Suprapubic skin (tissue), 3 donors: ENCODE results near the gene GPD1L.

Experiments
- POLR2AphosphoS5 ChIP-seq, 3 donors: sonication (generic); formaldehyde crosslinking; IDR thresholded peaks; one replicate each; pipeline ENCODE4 v1.6.1; 2017; ENCODE audit warnings: antibody characterized with exemption in 3 of 3
- TF ChIP-seq, protein P1 (sequence below), 2 donors: fragments of 200-600 bp in 1 of 2; fragments of 450-650 bp in 1 of 2; sonication (generic) in 1 of 2; IDR thresholded peaks; one replicate each; pipeline ENCODE4 v1.5.1; 2016 to 2019; ENCODE audit warnings: antibody characterized with exemption in 2 of 2, mild to moderate bottlenecking in 1 of 2, moderate library complexity in 1 of 2

DNA sequence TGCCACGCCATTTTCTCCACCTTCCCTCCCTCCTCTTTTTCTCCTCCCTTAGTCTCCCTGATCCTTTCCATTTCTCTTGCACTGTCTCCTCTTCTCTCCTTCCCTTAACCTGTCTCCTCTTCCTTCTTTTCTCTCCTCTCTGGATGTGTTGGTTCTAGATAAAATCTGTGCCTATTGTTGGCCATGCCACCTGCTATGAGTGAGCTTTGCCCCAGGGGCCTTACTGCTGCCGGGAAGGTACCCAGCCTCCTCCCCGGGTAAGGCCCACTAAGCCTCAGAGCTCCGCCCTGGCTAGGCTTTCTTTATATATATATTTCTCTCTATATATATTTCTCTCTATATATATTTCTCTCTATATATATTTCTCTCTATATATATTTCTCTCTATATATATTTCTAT is 14.7 kb downstream of the GPD1L start:
- TF ChIP-seq, protein P1, sequence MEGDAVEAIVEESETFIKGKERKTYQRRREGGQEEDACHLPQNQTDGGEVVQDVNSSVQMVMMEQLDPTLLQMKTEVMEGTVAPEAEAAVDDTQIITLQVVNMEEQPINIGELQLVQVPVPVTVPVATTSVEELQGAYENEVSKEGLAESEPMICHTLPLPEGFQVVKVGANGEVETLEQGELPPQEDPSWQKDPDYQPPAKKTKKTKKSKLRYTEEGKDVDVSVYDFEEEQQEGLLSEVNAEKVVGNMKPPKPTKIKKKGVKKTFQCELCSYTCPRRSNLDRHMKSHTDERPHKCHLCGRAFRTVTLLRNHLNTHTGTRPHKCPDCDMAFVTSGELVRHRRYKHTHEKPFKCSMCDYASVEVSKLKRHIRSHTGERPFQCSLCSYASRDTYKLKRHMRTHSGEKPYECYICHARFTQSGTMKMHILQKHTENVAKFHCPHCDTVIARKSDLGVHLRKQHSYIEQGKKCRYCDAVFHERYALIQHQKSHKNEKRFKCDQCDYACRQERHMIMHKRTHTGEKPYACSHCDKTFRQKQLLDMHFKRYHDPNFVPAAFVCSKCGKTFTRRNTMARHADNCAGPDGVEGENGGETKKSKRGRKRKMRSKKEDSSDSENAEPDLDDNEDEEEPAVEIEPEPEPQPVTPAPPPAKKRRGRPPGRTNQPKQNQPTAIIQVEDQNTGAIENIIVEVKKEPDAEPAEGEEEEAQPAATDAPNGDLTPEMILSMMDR (IDR thresholded peaks at IDR 0.05) = no peak
- TF ChIP-seq POLR2AphosphoS5 (IDR thresholded peaks at IDR 0.05) = no peak
